MM.1S (cell line): Measurements from ENCODE around the gene PMFBP1.

Source experiments
- DNase-seq: peaks from one replicate; pipeline ENCODE4 v3.0.0-alpha.2; 2015
- H2AFZ ChIP-seq: fragments of 300-600 bp; sonication (generic); 2 replicates; pipeline ENCODE4 v1.6.0; 2016; ENCODE audit warnings: antibody characterized with exemption, low read length
- H3F3A ChIP-seq: fragments of 300-600 bp; sonication (generic); 2 replicates; pipeline ENCODE4 v1.6.1; 2016; ENCODE audit warnings: mild to moderate bottlenecking, antibody characterized with exemption, low read length, moderate library complexity, mixed read lengths; ENCODE audit not compliant: insufficient read depth
- H3K27ac ChIP-seq: fragments of 300-600 bp; sonication (generic); 2 replicates; pipeline ENCODE4 v1.5.1; 2016; ENCODE audit warnings: mild to moderate bottlenecking, low read length
- H3K27me3 ChIP-seq: fragments of 300-600 bp; sonication (generic); replicated peaks from 2 replicates; pipeline ENCODE4 v1.6.0; 2016; ENCODE audit warnings: low read length; ENCODE audit not compliant: insufficient read depth
- H3K36me3 ChIP-seq: fragments of 300-600 bp; sonication (generic); replicated peaks from 2 replicates; pipeline ENCODE4 v1.6.1; 2016; ENCODE audit warnings: mild to moderate bottlenecking, low read length, mixed read lengths; ENCODE audit not compliant: insufficient read depth
- H3K4me1 ChIP-seq: fragments of 300-600 bp; sonication (generic); 2 replicates; pipeline ENCODE4 v1.6.1; 2016; ENCODE audit warnings: low read length, mixed read lengths
- H3K4me2 ChIP-seq: fragments of 300-600 bp; sonication (generic); 2 replicates; pipeline ENCODE4 v1.6.0; 2016; ENCODE audit warnings: low read depth, low read length
- H3K4me3 ChIP-seq: fragments of 300-600 bp; sonication (generic); 2 replicates; pipeline ENCODE4 v1.5.1; 2016; ENCODE audit warnings: low read length, mixed read lengths
- H3K79me2 ChIP-seq: fragments of 300-600 bp; sonication (generic); 2 replicates; pipeline ENCODE4 v1.6.1; 2016; ENCODE audit warnings: mixed run types, low read length, mixed read lengths
- H3K9ac ChIP-seq: fragments of 300-600 bp; sonication (generic); 2 replicates; pipeline ENCODE4 v1.6.1; 2016; ENCODE audit warnings: low read length, mixed read lengths
- H3K9me2 ChIP-seq: fragments of 300-600 bp; sonication (generic); replicated peaks from 2 replicates; pipeline ENCODE4 v1.6.1; 2016; ENCODE audit warnings: mild to moderate bottlenecking, low read length, mixed read lengths; ENCODE audit not compliant: insufficient read depth
- H3K9me3 ChIP-seq: fragments of 300-600 bp; sonication (generic); replicated peaks from 2 replicates; pipeline ENCODE4 v1.6.1; 2016; ENCODE audit warnings: mild to moderate bottlenecking, low read length, mixed read lengths; ENCODE audit not compliant: insufficient read depth
- H4K20me1 ChIP-seq: fragments of 300-600 bp; sonication (generic); 2 replicates; pipeline ENCODE4 v1.6.1; 2016; ENCODE audit warnings: mild to moderate bottlenecking, low read length, moderate library complexity, mixed read lengths; ENCODE audit not compliant: insufficient read depth
- CTCF ChIP-seq: fragments of 300-600 bp; sonication (generic); IDR thresholded peaks from 2 replicates; pipeline ENCODE4 v1.5.1; 2016; ENCODE audit warnings: antibody characterized with exemption, low read length, mixed read lengths
- EZH2 ChIP-seq: fragments of 300-600 bp; sonication (generic); optimal IDR thresholded peaks from 2 replicates; pipeline ENCODE3; 2017; ENCODE audit warnings: low read depth, mild to moderate bottlenecking, antibody characterized with exemption, low read length, mixed read lengths
- EZH2phosphoT487 ChIP-seq: fragments of 300-600 bp; sonication (generic); IDR thresholded peaks from 2 replicates; pipeline ENCODE4 v1.6.1; 2018; ENCODE audit warnings: antibody characterized with exemption, low read length

PMFBP1 gene

DNA sequence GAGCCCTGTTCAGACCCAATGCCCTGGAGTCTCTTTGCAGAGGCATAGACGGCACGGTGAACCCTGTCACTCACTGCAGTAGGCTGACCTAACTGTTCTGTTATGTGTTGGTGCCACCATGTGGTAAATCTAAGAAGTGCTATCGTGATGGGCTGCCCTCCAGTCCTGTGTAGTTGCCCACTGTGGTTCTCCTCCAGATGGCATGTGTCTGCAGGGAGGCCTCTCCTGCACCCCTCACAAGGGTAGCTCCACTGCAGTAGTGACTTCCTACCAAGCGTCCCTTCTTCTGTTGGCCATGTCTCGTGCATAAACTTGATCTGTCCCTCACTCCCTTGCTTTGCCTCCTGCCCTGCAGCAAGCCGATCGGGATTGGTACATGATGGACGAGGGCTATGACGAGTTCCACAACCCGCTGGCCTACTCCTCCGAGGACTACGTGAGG lies 72.6 kb downstream of the PMFBP1 start:
- Histone ChIP-seq H3K4me1 (peaks cover 11% of the 10 kb centered on the region), H3K9me2 (no peaks in the 10 kb centered on the region), H3K4me3 (no peak overlapping the region), H3K9me3 (no peaks in the 10 kb centered on the region), H3K4me2 (no peak overlapping the region), H3K9ac (no peak overlapping the region), H4K20me1 (no peaks in the 10 kb centered on the region), H3K27me3 (no peaks in the 10 kb centered on the region), H3K79me2 (peaks cover 32% of the 10 kb centered on the region), H2AFZ (no peak overlapping the region), H3F3A (no peaks in the 10 kb centered on the region), H3K27ac (no peak overlapping the region), H3K36me3 (peaks cover 15% of the 10 kb centered on the region; the same call in 1 of the 2 replicates)
- DNase-seq: peak; percentile 51
- peak; percentile 60 for TF ChIP-seq CTCF
- no peak for TF ChIP-seq EZH2

- Histone ChIP-seq H3K79me2 (peaks cover 36% of the 10 kb centered on the region), H3K4me1 (peaks cover 11% of the 10 kb centered on the region), H3F3A (no peaks in the 10 kb centered on the region; the same call in 1 of the 2 replicates), H3K36me3 (peaks cover 15% of the 10 kb centered on the region; the same call in 1 of the 2 replicates), H2AFZ (no peak overlapping the region), H3K27ac (no peak overlapping the region), H3K27me3 (no peaks in the 10 kb centered on the region), H4K20me1 (no peaks in the 10 kb centered on the region), H3K4me2 (no peak overlapping the region), H3K9ac (no peak overlapping the region), H3K9me2 (no peaks in the 10 kb centered on the region), H3K4me3 (no peak overlapping the region), H3K9me3 (no peaks in the 10 kb centered on the region)
- DNase-seq: no peak
- no peak for TF ChIP-seq EZH2
- TF ChIP-seq EZH2phosphoT487: no peak
- TF ChIP-seq CTCF: no peak
Measured at GRCh38 chr16:72098936-72099335, 73.0 kb downstream of the PMFBP1 start.

- Histone ChIP-seq H3K9ac (peak overlapping the region; percentile 89), H3K79me2 (peaks cover 78% of the 10 kb centered on the region), H3K9me2 (no peaks in the 10 kb centered on the region), H3K27me3 (no peaks in the 10 kb centered on the region), H3K27ac (peak overlapping the region; percentile 78), H3F3A (peaks cover 4% of the 10 kb centered on the region), H3K9me3 (no peaks in the 10 kb centered on the region), H3K36me3 (0 out of 2 replicates have a peak, but pooled peaks cover 8% of the 10 kb centered on the region), H3K4me2 (peak overlapping the region; percentile 81), H4K20me1 (no peaks in the 10 kb centered on the region), H3K4me3 (peak overlapping the region; percentile 98), H3K4me1 (peaks cover 13% of the 10 kb centered on the region), H2AFZ (peak overlapping the region; percentile 70)
- DNase-seq: peak; percentile 21
- no peak for TF ChIP-seq EZH2phosphoT487
- TF ChIP-seq EZH2: no peak
- TF ChIP-seq CTCF: no peak
Measured at GRCh38 chr16:72094266-72094610, 77.7 kb downstream of the PMFBP1 start.
